ENCODE measurements around the gene PCP2. TPM values are rescaled to one million over a fixed set of nuclear protein-coding genes. Genes with fewer than 3 reads are reported as not detected.
A peak's percentile ranks its signal among the peaks of the same experiment; 100 is the strongest.

PCP2 gene
- total RNA-seq, 4 donors from 2014 or later, result 0.53 to 0.57 TPM; not detected in 2

DNA sequence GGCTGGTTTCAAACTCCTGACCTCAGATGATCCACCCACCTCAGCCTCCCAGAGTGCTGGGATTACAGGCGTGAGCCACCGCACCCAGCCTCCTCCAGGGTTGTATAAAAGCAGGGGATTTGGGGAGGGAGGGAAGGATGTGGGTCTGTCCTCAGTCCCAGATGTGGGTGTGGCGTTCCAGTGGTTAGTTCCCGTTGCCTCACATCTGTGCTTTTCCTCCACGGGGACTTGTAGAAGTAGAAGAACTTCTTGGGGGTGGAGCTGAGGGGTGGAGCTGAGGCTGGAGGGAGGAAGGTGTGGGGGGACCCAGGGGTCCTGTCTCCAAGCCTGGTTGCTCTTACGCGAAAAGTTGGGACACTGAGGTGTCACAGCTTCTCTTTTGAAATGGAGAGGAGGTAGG, 42.9 kb upstream of the PCP2 start:
- Histone ChIP-seq H3K9me3 (no peaks in the 10 kb centered on the region), H3K4me1 (peaks cover 4 to 29% (median 5%) of the 10 kb centered on the region in 3 donors), H3K27ac (no peak overlapping the region), H3K27me3 (peaks cover 0 to 82% (median 0%) of the 10 kb centered on the region in 4 donors), H3K4me3 (no peak overlapping the region), H3K36me3 (no peaks in the 10 kb centered on the region)
- intact Hi-C loops (cut with DNase I), result loop anchor here (5.0 kb wide), 1 partner anchor 109 kb away; no protein-coding TSS in a partner anchor
- WGBS, 2 donors, result 18 to 46% methylated on average over 4 to 7 of the region's 7 CpGs
- no peak for DNase-seq
- TF ChIP-seq, protein P1, sequence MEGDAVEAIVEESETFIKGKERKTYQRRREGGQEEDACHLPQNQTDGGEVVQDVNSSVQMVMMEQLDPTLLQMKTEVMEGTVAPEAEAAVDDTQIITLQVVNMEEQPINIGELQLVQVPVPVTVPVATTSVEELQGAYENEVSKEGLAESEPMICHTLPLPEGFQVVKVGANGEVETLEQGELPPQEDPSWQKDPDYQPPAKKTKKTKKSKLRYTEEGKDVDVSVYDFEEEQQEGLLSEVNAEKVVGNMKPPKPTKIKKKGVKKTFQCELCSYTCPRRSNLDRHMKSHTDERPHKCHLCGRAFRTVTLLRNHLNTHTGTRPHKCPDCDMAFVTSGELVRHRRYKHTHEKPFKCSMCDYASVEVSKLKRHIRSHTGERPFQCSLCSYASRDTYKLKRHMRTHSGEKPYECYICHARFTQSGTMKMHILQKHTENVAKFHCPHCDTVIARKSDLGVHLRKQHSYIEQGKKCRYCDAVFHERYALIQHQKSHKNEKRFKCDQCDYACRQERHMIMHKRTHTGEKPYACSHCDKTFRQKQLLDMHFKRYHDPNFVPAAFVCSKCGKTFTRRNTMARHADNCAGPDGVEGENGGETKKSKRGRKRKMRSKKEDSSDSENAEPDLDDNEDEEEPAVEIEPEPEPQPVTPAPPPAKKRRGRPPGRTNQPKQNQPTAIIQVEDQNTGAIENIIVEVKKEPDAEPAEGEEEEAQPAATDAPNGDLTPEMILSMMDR (IDR thresholded peaks at IDR 0.05), result no peak
- TF ChIP-seq POLR2A (IDR thresholded peaks at IDR 0.05), result no peak

DNA sequence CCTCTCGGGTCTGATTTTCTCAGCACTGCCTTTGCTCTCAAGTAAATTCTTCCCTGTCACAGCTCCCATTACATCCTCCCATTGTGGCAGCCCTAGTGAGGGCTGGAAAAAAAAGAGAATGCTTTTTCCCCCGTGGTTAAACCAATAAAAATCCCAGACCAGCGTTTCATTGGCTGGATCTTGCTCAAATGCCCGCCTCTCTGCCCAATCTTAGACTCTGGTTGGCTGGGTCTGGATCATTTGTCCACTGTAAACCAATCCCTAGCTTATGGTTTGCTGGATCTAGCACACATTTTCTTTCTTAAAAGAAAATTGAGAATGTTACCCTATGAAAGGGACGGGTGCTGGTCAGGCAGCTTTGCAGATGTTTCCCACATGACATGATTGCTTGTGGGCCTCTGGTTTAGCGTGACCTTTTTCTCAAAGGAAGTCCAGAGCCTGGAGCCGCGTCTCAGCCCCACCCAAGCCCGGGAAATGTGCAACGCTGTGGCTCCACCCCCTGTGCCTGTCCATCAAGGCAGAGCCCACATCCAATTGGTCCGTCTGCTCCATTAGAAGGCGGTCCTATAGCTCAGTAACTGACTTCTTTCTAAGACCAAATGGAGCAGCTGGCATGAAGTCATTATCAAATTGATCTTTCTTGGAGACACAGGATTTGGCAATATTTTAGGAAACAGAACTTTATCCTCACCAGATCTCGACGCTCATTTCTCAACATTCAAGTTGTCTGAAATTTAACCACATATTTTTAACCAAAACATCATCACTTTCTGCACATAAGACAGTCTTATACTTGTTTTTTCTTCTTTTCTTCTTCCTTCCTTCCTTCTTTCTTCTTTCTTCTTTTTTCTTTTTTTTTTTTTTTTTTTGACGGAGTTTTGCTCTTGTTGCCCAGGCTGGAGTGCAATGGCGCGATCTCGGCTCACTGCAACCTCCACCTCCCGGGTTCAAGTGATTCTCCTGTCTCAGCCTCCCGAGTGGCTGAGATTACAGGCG, 40.8 kb upstream of the PCP2 start:
- peaks cover 0 to 20% (median 0%) of the 10 kb centered on the region in 3 donors for H3K4me1 ChIP-seq
- intact Hi-C loops (cut with DNase I), result loop anchor here (5.0 kb wide), 1 partner anchor 107 kb away; no protein-coding TSS in a partner anchor
- no peaks in the 10 kb centered on the region for H3K36me3 ChIP-seq
- peak overlapping the region in 1 of 4 donors; percentile 41 for H3K27ac ChIP-seq
- no peaks in the 10 kb centered on the region for H3K9me3 ChIP-seq
- no peak for DNase-seq
- H3K27me3 ChIP-seq, result peaks cover 0 to 94% (median 0%) of the 10 kb centered on the region in 4 donors
- TF ChIP-seq, protein P1 (IDR thresholded peaks at IDR 0.05), result no peak
- TF ChIP-seq POLR2A (IDR thresholded peaks at IDR 0.05), result no peak
- 49 to 55% methylated on average over 9 to 20 of the region's 21 CpGs for WGBS, 2 donors
- no peak overlapping the region for H3K4me3 ChIP-seq

DNA sequence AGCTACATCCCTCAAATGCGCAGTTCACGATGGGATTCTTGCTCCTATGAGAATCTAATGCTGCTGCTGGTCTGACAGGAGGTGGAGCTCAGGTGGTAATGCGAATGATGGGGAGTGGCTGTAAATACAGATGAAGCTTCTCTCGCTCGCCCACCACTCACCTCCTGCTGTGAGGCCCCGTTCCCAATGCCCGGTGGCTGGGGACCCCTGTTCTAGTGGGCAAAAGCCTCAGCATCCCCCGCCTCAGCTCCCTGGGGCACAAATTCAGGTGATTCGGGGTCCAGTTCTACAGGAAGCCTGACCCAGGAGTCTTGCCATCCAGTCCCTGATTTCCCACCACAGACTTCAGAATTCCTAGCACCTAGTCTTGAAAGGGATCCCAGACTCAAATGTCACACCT, 39.0 kb upstream of the PCP2 start:
- no peaks in the 10 kb centered on the region for H3K9me3 ChIP-seq
- no peak overlapping the region for H3K4me3 ChIP-seq
- no peak for TF ChIP-seq POLR2A (IDR thresholded peaks at IDR 0.05)
- TF ChIP-seq, protein P1 (IDR thresholded peaks at IDR 0.05), result no peak
- DNase-seq, result no peak
- peaks cover 0 to 89% (median 0%) of the 10 kb centered on the region in 4 donors for H3K27me3 ChIP-seq
- no peaks in the 10 kb centered on the region for H3K36me3 ChIP-seq
- intact Hi-C loops (cut with DNase I), result no loop called here
- H3K4me1 ChIP-seq, result peaks cover 0 to 15% (median 0%) of the 10 kb centered on the region in 3 donors
- no peak overlapping the region for H3K27ac ChIP-seq
- 27 to 48% methylated on average over 4 to 8 of the region's 9 CpGs for WGBS, 2 donors

DNA sequence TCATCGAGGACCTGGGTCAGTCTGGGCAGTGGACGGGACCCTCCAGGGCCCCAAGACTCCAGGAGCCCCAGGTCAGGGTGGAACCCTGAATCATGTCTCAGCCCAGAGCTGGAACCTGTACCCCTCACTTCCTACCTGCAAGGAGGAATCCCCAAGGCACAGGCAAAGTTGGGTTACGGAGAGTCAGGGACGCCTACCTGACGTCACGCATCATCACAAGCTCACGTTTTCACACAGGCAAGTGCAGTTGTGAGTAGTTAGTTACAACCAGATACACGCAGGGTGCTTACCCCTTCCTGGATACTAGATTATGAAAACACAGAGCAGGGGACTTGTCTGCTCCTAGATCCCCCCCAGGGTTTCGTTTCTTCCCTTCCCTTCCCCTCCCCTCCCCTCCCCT, 37.3 kb upstream of the PCP2 start:
- 4 to 40% methylated on average over 3 of the region's 9 CpGs for WGBS, 2 donors
- intact Hi-C loops (cut with DNase I), result no loop called here
- TF ChIP-seq POLR2A (IDR thresholded peaks at IDR 0.05), result no peak
- TF ChIP-seq, protein P1 (IDR thresholded peaks at IDR 0.05), result no peak
- DNase-seq, result no peak
- Histone ChIP-seq H3K9me3 (no peaks in the 10 kb centered on the region), H3K36me3 (no peaks in the 10 kb centered on the region), H3K27me3 (peaks cover 0 to 83% (median 0%) of the 10 kb centered on the region in 4 donors), H3K4me1 (peaks cover 0 to 15% (median 0%) of the 10 kb centered on the region in 3 donors), H3K27ac (no peak overlapping the region), H3K4me3 (no peak overlapping the region)

Data from esophagus squamous epithelium (tissue), 5 donors.